Stimulated activated CD4-positive, alpha-beta T cell treated with anti-CD3 and anti-CD28 coated beads, Interleukin-4, amount 100 ng/mL, for 48 hours (primary cell): ENCODE results near the gene CYRIA.

Source experiments
- DNase-seq, 2 donors: peaks; one replicate each; pipeline ENCODE4 v3.0.0-alpha.2; 2020; ENCODE audit warnings: low read depth in 2 of 2

The CYRIA gene

DNA sequence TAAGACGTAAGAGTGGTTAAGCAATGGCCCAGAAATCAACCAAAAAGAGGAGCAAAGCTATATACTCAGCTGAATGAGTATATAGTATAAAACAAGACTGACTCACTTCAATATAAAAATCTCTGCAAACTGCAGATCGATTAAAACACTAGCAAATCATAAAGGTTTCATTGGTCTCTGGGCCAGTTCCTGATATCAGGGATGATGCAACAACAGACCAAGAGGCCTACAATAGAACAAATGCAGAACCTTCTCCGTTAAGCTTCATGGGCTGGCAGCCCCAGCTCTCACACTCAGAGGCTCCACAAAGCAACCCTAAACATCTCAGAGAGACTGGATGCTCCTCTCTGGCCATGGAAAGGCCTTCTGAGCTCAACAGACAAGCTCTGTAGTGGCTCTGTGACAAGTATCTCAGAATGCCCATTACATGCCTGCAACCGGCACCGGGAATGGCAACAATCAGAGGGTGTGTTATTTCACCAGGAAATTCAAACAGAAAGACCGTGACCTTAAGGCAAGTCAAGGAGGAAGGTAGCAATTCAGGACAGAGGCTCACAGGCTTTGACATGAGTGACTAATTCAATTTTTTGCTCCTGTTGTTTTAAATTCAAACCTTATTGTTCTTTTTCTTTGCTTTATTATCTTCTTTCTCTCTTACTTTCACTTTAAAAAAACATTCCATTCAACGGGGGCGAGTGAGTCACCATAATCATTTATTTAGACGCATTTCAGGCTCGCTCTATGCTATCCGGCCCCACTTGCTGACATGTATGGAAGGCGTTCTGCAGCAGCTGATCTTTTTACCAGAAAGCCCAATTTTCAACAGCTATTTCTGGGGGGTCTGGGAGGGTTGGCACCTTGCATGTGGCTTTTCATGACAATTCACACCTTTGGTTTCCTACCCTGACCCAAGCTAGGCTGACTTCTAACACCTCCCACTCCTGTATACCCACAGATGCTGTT is 15.1 kb downstream of the CYRIA start:
- no peak for DNase-seq

DNA sequence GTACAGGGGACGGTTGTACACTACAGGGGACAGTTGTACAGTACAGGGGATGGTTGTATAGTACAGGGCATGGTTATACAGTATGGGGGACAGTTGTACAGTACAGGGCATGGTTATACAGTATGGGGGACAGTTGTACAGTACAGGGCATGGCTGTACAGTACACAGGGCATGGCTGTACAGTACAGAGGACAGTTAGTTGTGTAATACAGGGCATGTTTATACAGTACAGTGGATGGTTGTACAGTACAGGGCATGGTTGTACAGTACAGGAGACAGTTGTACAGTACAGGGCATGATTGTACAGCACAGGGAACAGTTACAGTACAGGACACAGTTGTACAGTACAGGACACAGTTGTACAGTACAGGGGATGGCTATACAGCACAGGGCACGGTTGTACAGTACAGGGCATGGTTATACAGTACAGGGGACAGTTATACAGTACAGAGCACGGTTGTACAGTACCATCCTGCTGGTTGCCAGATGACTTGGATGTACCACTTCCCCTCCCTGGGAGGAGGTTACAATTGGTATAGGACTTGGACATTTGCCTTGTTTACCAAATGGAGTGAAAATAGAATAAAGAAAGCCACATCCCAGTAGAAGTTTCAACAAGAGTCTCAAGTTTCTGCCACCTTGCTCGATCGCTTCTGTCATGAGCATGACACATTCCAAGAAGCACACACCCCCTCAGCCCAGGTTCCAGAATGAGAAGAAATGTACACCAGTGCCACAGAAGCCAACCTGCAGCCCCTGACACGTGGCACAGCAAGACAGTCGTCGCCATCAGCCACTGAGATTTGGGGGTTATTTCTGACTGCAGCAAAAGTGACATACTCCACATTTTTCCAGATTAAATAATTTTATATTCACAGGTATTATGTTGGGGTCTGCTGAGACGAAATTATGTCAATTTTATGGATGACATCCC is 16.0 kb downstream of the CYRIA start:
- DNase-seq: no peak

- DNase-seq: no peak
Observed at GRCh38 chr2:16647992-16648617, 17.5 kb downstream of the CYRIA start.

- no peak for DNase-seq
Observed at GRCh38 chr2:16645775-16646559, 19.7 kb downstream of the CYRIA start.

DNA sequence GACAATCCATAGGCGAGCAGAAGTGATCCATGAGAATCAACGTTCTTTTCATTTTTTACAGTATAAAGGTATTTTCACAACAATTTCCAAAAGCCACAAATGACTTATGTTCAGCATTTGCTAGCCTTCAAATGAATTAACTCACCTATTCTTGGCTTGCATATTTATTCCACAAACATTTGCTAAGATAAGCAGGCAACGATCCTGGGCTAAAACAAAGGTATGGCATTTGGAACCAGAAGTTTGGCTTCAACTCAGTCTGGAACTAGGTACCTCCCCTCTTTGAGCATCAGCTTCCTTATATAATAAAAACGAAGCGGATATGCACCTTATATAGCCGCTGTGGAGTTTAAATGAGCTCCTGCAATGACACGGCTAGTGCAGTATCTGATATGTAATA is 20.5 kb downstream of the CYRIA start:
- no peak for DNase-seq

DNA sequence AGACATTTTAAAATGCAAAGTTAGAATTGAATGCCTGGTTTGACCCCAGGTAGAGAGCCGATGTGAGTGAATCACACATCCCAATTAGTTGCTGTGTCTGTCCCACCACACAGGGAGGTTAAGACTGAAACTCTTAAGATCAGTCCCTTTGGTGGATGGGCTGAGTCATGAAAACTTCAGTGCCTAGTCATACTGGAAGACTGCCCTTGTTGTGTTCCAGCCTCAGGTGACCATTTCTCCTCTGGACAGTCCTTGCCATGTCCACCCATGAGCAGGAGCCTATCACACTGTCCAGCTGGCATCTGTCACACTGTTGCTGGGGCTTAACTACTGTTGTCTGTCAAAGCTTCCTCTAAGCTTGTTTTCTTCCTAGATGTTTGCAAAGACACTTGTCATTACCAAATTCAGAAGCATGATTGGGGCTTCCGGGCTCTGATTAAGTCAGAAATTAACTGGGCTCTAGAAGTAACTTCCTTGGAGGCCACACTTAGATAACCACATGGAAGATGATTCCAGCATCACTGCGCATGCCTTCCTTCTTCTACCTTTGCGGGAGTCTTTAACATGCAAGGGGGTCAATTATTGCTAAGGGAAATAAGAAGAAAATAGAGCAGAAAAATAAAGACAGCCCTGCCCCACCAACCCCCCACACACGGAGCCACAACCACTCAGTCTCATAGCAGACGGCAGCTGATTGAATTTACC is 21.3 kb downstream of the CYRIA start:
- no peak for DNase-seq

DNA sequence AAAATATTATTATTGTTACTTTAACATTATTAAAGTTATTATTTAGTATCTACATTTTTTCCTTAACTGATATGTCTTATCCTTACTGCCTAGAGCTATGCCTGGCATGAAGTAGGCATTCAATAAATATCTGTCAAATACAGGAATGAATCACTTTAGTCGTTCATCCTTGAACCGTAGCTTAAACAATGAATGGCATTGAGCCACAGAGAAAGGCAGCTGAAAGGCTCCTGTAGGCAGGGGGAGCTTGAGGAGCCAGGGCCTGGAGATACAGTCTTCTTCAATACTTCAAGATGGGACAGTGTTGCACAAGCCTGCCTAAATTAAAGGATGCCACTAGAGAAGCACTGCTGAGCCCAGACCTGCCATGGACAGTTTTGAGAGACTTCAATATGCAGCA is 22.5 kb downstream of the CYRIA start:
- DNase-seq: no peak

GRCh38 chr2:16642088-16642487 is 23.5 kb downstream of the CYRIA start:
- DNase-seq: no peak

GRCh38 chr2:16641509-16641908 is 24.1 kb downstream of the CYRIA start:
- DNase-seq: no peak

GRCh38 chr2:16640867-16641266 is 24.8 kb downstream of the CYRIA start:
- no peak for DNase-seq

DNA sequence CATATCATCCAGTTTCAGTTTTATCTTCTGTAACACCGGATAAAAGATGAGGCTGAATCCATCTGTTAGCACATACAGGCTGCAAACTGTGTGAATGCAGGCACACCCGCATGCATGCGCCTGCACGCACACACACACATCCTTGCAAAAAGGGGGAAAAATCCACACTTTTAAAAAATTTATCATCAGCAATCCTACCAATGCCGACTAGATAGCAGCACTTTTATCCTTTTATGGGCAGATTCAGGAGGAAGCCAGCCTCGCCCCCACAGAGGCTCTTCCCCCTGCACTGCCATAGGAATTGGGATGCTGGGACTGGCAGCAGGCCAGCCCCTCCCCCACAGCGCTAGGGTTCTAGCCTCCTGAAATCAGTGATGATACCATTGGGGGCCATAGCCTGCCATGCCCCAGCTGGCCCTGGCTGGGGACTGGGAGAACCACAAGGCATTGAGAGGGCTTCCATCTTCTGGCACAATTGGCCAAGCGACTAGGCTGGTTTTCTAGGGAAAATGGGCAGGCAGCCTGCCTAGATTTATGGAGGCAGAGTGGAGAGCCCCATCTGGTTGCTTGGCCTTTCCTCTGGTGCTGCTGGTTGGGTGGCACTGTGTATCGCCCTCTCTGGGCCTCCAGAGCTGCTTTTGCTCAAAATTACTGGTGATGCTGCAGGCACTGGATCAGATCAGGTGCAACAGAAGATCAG is 25.5 kb downstream of the CYRIA start:
- DNase-seq: no peak

DNA sequence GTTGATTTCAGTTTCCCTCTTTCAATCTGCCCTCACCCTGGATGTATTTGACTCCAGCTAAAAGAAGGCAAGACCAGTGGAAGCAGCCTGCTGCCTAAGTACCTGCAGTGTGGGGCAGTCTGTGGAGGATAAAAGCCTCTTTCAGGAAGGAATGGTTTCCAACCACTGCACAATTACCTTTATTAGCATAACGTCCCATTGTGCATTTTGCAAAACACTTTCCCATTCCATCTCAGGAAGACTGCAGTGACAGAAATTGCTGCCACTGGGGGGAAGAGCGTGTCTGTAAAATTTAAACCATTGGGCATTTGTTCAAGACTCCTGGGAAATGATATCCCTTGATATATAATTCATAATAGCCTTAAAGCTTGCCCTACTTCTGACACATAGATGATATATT is 26.2 kb downstream of the CYRIA start:
- no peak for DNase-seq

GRCh38 chr2:16638946-16639345 is 26.7 kb downstream of the CYRIA start:
- DNase-seq: no peak

DNA sequence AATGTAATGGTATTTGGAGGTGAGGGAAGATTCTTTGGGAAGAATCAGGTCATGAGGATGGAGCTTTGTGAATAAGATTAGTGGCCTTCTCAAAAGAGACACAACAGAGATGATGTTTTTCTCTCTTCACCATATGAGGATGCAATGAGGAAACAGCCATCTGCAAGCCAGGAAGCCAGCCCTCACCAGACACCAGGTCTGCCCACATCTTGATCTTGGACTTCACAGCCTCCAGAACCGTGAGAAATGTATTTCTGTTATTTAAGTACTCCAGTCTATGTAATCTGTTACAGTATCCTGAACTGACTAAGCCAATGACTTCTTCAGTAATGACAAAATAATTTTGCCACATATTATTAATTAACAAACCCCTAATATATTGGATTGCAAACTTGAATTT is 28.3 kb downstream of the CYRIA start:
- DNase-seq: no peak

DNA sequence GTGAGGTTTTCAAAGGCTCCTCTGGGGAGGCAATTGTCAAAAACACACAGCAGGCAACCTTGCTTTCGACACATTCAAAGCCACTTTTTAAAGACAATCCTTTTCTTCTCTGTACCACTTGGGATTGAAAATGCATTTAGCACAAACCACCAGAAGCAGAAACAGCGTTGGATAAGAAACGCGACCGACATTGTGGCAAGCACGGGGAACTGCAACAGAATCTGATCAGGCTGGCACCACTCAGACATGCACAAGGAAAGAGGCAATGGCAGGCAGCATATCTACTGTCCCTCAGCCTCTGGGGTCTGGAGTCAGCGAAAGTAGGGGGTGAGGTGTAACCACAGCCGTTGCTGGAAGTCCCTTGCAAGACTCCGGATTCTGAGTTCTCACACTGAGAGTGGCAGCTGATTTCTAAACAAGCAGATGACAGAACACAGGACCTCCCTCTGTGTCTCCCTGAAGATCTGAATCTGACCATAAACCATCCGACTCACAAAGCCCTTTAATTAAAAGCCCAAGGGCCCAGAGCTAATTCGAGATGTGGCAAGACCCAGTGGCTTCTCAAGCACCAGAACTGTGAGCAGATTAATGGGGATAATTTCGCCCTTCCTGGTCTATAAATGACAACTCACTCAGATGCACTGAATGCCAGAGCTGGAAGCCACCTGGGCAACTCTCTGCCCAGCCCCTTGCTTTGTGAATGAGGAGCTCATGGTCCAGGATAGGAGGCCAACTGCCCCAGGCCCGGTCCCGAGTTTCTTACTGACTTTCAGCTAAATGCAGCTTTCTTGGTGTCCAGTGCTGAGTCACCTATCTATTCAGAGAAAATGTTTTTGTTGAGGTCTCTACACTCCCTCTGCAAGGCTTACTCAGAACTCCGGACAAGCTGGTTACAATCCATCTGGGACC is 29.6 kb downstream of the CYRIA start:
- no peak for DNase-seq

DNA sequence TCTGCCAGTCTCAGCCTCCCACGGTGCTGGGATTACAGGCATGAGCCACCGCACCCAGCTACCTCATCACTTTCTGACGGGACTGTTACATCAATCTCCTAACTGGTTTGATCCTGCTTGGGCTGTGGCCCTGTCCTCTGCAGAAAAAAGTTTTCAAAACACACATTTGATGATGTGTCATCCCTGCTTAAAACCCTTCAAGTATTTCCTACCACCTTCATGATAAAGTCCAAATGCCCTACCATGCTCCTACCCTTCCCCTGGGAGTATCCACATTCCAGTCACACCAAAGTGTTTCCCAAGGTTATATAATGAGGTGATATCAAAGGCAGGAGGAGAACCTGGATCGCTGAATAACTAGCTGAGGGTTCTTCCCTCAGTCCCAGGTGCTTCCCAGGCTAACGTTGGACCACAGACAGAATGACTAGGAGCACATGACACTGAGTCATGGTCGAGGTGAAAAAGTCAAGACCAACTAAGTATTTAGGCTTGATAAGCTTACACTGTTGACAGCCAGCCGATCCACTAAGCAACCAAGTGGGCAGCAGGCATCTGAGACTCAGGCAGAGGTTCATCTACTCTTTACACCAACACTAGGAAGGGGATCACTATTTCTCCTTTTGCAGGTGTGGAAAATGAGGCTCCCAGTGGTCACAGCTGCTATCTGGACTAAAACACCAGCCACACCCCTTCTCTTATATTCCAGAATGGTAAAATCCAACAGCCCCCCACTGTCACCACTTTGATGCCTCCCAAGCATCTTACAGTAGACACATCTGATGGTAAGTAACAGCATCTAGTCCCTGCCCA is 31.8 kb downstream of the CYRIA start:
- no peak for DNase-seq

- no peak for DNase-seq
Observed at GRCh38 chr2:16632598-16632997, 33.0 kb downstream of the CYRIA start.

GRCh38 chr2:16630463-16630862 is 35.2 kb downstream of the CYRIA start:
- no peak for DNase-seq
